Thoracic aorta (tissue), 2 donors: ENCODE results near the gene MT4. TPM values are rescaled to one million over a fixed set of nuclear protein-coding genes. Genes with fewer than 3 reads are reported as not detected.

Experiments
- ATAC-seq: fragments of 150-250 bp; one replicate; pipeline ENCODE4 v1.8.0; 2017; ENCODE audit warnings: low read depth; ENCODE audit not compliant: insufficient number of reproducible peaks, low FRiP score
- DNase-seq: peaks from one replicate; pipeline ENCODE4 v3.0.0-alpha.2; 2020; ENCODE audit warnings: low spot score
- H3K27ac ChIP-seq, 2 donors: fragments of 200-600 bp; sonication (generic); 1 replicate in 1 of 2; 2 replicates in 1 of 2; pipeline ENCODE4 v1.5.1; 2016; ENCODE audit warnings: mild to moderate bottlenecking in 2 of 2, moderate library complexity in 2 of 2
- H3K27me3 ChIP-seq: fragments of 200-600 bp; sonication (generic); replicated peaks from 2 replicates; pipeline ENCODE4 v1.6.0; 2016; ENCODE audit warnings: mild to moderate bottlenecking; ENCODE audit not compliant: insufficient read depth
- H3K36me3 ChIP-seq: fragments of 200-600 bp; sonication (generic); one replicate; pipeline ENCODE4 v1.5.1; 2016
- H3K4me1 ChIP-seq, 2 donors: fragments of 200-600 bp; sonication (generic); 1 replicate in 1 of 2; 2 replicates in 1 of 2; pipeline versions ENCODE4 v1.5.1 to v1.6.0; 2016; ENCODE audit warnings: low read depth in 2 of 2, mild to moderate bottlenecking in 1 of 2; ENCODE audit not compliant: control insufficient read depth in 1 of 2
- H3K4me3 ChIP-seq: fragments of 200-600 bp; sonication (generic); 2 replicates; pipeline ENCODE4 v1.5.1; 2016; ENCODE audit warnings: mild to moderate bottlenecking
- H3K9me3 ChIP-seq: fragments of 200-600 bp; sonication (generic); 2 replicates; pipeline ENCODE4 v1.5.1; 2016
- CTCF ChIP-seq: fragments of 200-600 bp; sonication (generic); IDR thresholded peaks from one replicate; pipeline ENCODE4 v1.5.1; 2019; ENCODE audit warnings: antibody characterized with exemption
- total RNA-seq, 2 donors: library from RNA; depleted of rRNA; stranded (reverse); fragments of >200 nt; gene quantifications; one replicate each; pipeline versions ENCODE4 v1.1.0 to v1.2.3, GENCODE V29; 2016

MT4 gene
- total RNA-seq, 2 donors from 2014 or later: not detected

DNA sequence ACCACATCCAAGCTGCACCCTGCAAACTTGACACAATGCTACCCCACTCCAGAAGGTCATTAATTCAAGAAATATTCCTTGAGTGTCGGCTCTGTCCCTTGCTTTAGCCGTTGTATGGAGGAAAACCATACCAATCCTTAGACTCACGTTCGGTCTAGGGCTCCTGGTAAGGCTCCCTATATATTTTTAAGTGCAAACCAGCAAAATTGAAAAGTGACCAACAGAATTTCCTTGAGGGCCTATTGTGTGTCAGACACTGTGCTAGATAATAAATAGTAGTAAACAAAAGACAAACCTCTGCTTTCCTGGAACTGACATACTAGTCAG lies 44.7 kb upstream of the MT4 start:
- ATAC-seq (no peak), DNase-seq (no peak)
- H3K4me3 ChIP-seq: peak overlapping the region; percentile 78
- peaks cover 23 to 43% of the 10 kb centered on the region in 2 donors for H3K4me1 ChIP-seq
- no peaks in the 10 kb centered on the region for H3K27me3 ChIP-seq
- H3K9me3 ChIP-seq: no peaks in the 10 kb centered on the region
- no peaks in the 10 kb centered on the region for H3K36me3 ChIP-seq
- no peak for TF ChIP-seq CTCF
- peak overlapping the region in 1 of 2 donors; percentile 66 for H3K27ac ChIP-seq

DNA sequence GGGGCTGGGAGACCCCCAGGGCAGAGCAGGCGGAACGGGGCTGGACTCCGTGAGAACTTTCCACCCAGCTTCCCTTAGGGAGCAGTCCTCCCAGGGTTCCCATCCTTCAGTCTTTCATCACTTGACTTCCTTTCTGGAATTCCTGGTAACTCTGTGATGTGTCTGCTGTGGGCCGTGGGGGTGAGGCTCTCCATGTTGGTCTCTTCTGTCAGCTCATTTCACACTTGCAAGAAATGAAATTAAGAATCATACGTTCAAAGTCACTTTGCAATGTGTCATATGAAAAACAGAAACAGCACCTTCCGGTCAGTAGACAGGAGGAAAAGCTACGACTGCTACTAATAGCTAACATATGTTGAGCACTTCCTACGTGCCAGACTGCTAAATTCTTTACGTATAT lies 39.6 kb upstream of the MT4 start:
- DNase-seq (no peak), ATAC-seq (no peak)
- Histone ChIP-seq H3K9me3 (no peaks in the 10 kb centered on the region), H3K36me3 (no peaks in the 10 kb centered on the region), H3K27me3 (no peaks in the 10 kb centered on the region), H3K27ac (no peak overlapping the region), H3K4me3 (no peak overlapping the region), H3K4me1 (peaks cover 0 to 2% of the 10 kb centered on the region in 2 donors)
- TF ChIP-seq CTCF: no peak

- no peak overlapping the region for H3K27ac ChIP-seq
- no peaks in the 10 kb centered on the region for H3K36me3 ChIP-seq
- no peaks in the 10 kb centered on the region for H3K4me1 ChIP-seq
- H3K9me3 ChIP-seq: no peaks in the 10 kb centered on the region
- ATAC-seq (no peak), DNase-seq (no peak)
- no peaks in the 10 kb centered on the region for H3K27me3 ChIP-seq
- H3K4me3 ChIP-seq: no peak overlapping the region
- TF ChIP-seq CTCF: no peak
Measured at GRCh38 chr16:56530872-56531271, 34.0 kb upstream of the MT4 start.

DNA sequence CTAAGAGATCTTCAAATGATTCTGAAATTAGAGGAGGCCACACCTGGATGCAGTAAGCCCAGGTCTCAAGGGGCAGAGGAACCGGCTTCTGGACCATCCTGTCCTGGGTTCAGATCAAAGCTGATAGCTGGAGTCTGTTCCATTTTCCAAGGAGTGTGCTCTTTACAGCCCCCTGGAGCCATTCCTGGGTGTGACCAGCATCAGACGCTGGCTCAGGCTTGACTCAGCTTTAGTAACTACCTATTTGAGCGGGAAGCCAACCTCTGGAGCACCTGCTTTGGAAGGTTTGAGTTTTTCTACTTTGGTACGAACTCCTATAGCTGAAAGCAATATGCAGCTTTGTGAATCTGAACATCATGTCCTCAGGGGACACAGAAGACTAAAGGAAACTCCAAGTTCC lies 32.2 kb upstream of the MT4 start:
- Histone ChIP-seq H3K36me3 (no peaks in the 10 kb centered on the region), H3K27ac (no peak overlapping the region), H3K4me3 (no peak overlapping the region), H3K27me3 (no peaks in the 10 kb centered on the region), H3K4me1 (no peaks in the 10 kb centered on the region), H3K9me3 (no peaks in the 10 kb centered on the region)
- no peak for TF ChIP-seq CTCF
- DNase-seq (no peak), ATAC-seq (no peak)

GRCh38 chr16:56534847-56535383 lies 30.0 kb upstream of the MT4 start:
- H3K27ac ChIP-seq: no peak overlapping the region
- no peak for TF ChIP-seq CTCF
- no peaks in the 10 kb centered on the region for H3K4me1 ChIP-seq
- H3K9me3 ChIP-seq: no peaks in the 10 kb centered on the region
- H3K27me3 ChIP-seq: no peaks in the 10 kb centered on the region
- no peak for ATAC-seq
- H3K36me3 ChIP-seq: no peaks in the 10 kb centered on the region
- no peak overlapping the region for H3K4me3 ChIP-seq
- no peak for DNase-seq
